CD4-positive, alpha-beta T cell (primary cell): ENCODE measurements around the gene KIF26A. TPM values are rescaled to one million over a fixed set of nuclear protein-coding genes. Genes with fewer than 3 reads are reported as not detected.

Source experiments
- ATAC-seq: fragments of 200-7000 bp; cut with Tn5 transposase; one replicate; pipeline ENCODE4 v1.10.0; 2022; ENCODE audit warnings: mild to moderate bottlenecking; ENCODE audit not compliant: poor library complexity
- CTCF ChIA-PET: fragments of 350-600 bp; sonication (Branson Sonifier 250); formaldehyde crosslinking; loops from one replicate; lab custom pipeline; 2021; ENCODE audit warnings: antibody characterized with exemption, inconsistent platforms; lab: Charles Lee
- POLR2A ChIA-PET: fragments of 350-600 bp; sonication (Branson Sonifier 250); formaldehyde crosslinking; loops from one replicate; lab custom pipeline; 2021; ENCODE audit warnings: antibody characterized with exemption, inconsistent platforms; lab: Charles Lee
- DNase-seq, 14 experiments: peaks; one replicate each; pipeline ENCODE4 v3.0.0-alpha.2; 2013 to 2020; ENCODE audit warnings: mixed read lengths in 2 of 14
- H3K27ac ChIP-seq, 2 donors: one replicate each; pipeline versions ENCODE4 v1.5.1 to v1.7.0; 2013; ENCODE audit warnings: low read length in 2 of 2, low read depth in 1 of 2, mild to moderate bottlenecking in 1 of 2
- H3K27me3 ChIP-seq, 2 experiments: 1 replicate in 1 of 2; 2 replicates in 1 of 2; pipeline versions ENCODE4 v1.6.1 to v1.7.0; 2013; ENCODE audit warnings: low read length in 2 of 2, control low read depth in 1 of 2, mild to moderate bottlenecking in 1 of 2, moderate library complexity in 1 of 2; ENCODE audit not compliant: insufficient read depth in 2 of 2, control insufficient read depth in 1 of 2
- H3K36me3 ChIP-seq: one replicate; pipeline ENCODE4 v1.6.1; 2013; ENCODE audit warnings: low read length, control low read depth; ENCODE audit not compliant: insufficient read depth
- H3K4me1 ChIP-seq: one replicate; pipeline ENCODE4 v1.6.1; 2013; ENCODE audit warnings: low read length, control low read depth; ENCODE audit not compliant: insufficient read depth
- H3K4me3 ChIP-seq: one replicate; pipeline ENCODE4 v1.5.1; 2013; ENCODE audit warnings: mild to moderate bottlenecking, low read length, moderate library complexity
- H3K9me3 ChIP-seq, 2 experiments: 1 replicate in 1 of 2; 2 replicates in 1 of 2; pipeline versions ENCODE4 v1.6.1 to v1.7.0; 2013; ENCODE audit warnings: low read length in 2 of 2, mild to moderate bottlenecking in 2 of 2, control low read depth in 1 of 2, moderate library complexity in 1 of 2; ENCODE audit not compliant: control insufficient read depth in 1 of 2, insufficient read depth in 1 of 2
- H3K27ac Mint-ChIP-seq: one replicate; pipeline ENCODE4 v1.8.0; 2020; ENCODE audit warnings: mixed read lengths
- H3K27me3 Mint-ChIP-seq: one replicate; pipeline ENCODE4 v1.8.0; 2021; ENCODE audit warnings: mixed read lengths
- H3K36me3 Mint-ChIP-seq: one replicate; pipeline ENCODE4 v1.8.0; 2021; ENCODE audit warnings: low read depth, mixed read lengths
- H3K4me1 Mint-ChIP-seq: one replicate; pipeline ENCODE4 v1.8.0; 2021; ENCODE audit warnings: low read depth, mixed read lengths
- H3K4me3 Mint-ChIP-seq: one replicate; pipeline ENCODE4 v1.8.0; 2020; ENCODE audit warnings: mild to moderate bottlenecking, mixed read lengths
- H3K9me3 Mint-ChIP-seq: one replicate; pipeline ENCODE4 v1.8.0; 2020; ENCODE audit warnings: mixed read lengths
- intact Hi-C, 2 experiments: fragments of 100-400 bp; cut with DNase I in 1 of 2; cut with micrococcal nuclease in 1 of 2; formaldehyde crosslinking; loops; one replicate each; pipeline versions ENCODE4 v1.15.1 to v1.9.0; 2023 to 2025; cut with DNase I, micrococcal nuclease
- total RNA-seq, 174 experiments: library from RNA in 2 of 174; stranded (reverse) in 2 of 174; gene quantifications; one replicate each; pipeline ENCODE4 v1.2.3 and lab custom pipeline; 2021 to 2026
- TF ChIP-seq, protein P1 (sequence below): fragments of 200-600 bp; IDR thresholded peaks from one replicate; pipeline ENCODE4 v1.8.0; 2022; ENCODE audit warnings: antibody characterized with exemption, mild to moderate bottlenecking

KIF26A gene
- total RNA-seq, 2 experiments from 2014 or later, result 0.25 to 0.31 TPM

- Mint-ChIP-seq H3K4me3 (no peak overlapping the region), H3K4me1 (no peaks in the 10 kb centered on the region), H3K27ac (no peak overlapping the region), H3K27me3 (peaks cover 34% of the 10 kb centered on the region), H3K36me3 (no peaks in the 10 kb centered on the region), H3K9me3 (no peaks in the 10 kb centered on the region)
- ATAC-seq (no peak), DNase-seq (no peak)
- Histone ChIP-seq H3K27me3 (peaks cover 27 to 39% of the 10 kb centered on the region in 2 experiments), H3K27ac (no peak overlapping the region), H3K4me1 (peaks cover 4% of the 10 kb centered on the region), H3K9me3 (peaks cover 0 to 16% of the 10 kb centered on the region in 2 experiments), H3K36me3 (no peaks in the 10 kb centered on the region), H3K4me3 (no peak overlapping the region)
- ChIA-PET POLR2A (no interaction called here), CTCF (no interaction called here)
- TF ChIP-seq, protein P1, sequence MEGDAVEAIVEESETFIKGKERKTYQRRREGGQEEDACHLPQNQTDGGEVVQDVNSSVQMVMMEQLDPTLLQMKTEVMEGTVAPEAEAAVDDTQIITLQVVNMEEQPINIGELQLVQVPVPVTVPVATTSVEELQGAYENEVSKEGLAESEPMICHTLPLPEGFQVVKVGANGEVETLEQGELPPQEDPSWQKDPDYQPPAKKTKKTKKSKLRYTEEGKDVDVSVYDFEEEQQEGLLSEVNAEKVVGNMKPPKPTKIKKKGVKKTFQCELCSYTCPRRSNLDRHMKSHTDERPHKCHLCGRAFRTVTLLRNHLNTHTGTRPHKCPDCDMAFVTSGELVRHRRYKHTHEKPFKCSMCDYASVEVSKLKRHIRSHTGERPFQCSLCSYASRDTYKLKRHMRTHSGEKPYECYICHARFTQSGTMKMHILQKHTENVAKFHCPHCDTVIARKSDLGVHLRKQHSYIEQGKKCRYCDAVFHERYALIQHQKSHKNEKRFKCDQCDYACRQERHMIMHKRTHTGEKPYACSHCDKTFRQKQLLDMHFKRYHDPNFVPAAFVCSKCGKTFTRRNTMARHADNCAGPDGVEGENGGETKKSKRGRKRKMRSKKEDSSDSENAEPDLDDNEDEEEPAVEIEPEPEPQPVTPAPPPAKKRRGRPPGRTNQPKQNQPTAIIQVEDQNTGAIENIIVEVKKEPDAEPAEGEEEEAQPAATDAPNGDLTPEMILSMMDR, result no peak
- intact Hi-C loops, result no loop called here
These were observed 22.6 kb upstream of the KIF26A start for GRCh38 chr14:104115691-104116287.

- no peak overlapping the region for H3K4me3 Mint-ChIP-seq
- ChIA-PET CTCF (no interaction called here), POLR2A (no interaction called here)
- H3K36me3 ChIP-seq, result no peaks in the 10 kb centered on the region
- H3K36me3 Mint-ChIP-seq, result no peaks in the 10 kb centered on the region
- TF ChIP-seq, protein P1, result no peak
- H3K27ac Mint-ChIP-seq, result no peak overlapping the region
- H3K9me3 Mint-ChIP-seq, result no peaks in the 10 kb centered on the region
- H3K4me1 Mint-ChIP-seq, result no peaks in the 10 kb centered on the region
- intact Hi-C loops, result no loop called here
- no peak overlapping the region for H3K27ac ChIP-seq
- H3K27me3 ChIP-seq, result peaks cover 27 to 39% of the 10 kb centered on the region in 2 experiments
- peaks cover 4% of the 10 kb centered on the region for H3K4me1 ChIP-seq
- peaks cover 37% of the 10 kb centered on the region for H3K27me3 Mint-ChIP-seq
- H3K4me3 ChIP-seq, result peak overlapping the region; percentile 37
- ATAC-seq (no peak), DNase-seq (peak in 1 of 14 experiments; percentile 2)
- peaks cover 0 to 16% of the 10 kb centered on the region in 2 experiments for H3K9me3 ChIP-seq
These were observed 22.1 kb upstream of the KIF26A start for GRCh38 chr14:104116288-104116755.

GRCh38 chr14:104116756-104117340, 21.5 kb upstream of the KIF26A start:
- Mint-ChIP-seq H3K27ac (no peak overlapping the region), H3K4me1 (no peaks in the 10 kb centered on the region), H3K9me3 (no peaks in the 10 kb centered on the region), H3K27me3 (peaks cover 37% of the 10 kb centered on the region), H3K36me3 (no peaks in the 10 kb centered on the region), H3K4me3 (no peak overlapping the region)
- Histone ChIP-seq H3K36me3 (no peaks in the 10 kb centered on the region), H3K27ac (no peak overlapping the region), H3K4me3 (peak overlapping the region; percentile 37), H3K27me3 (peaks cover 27 to 39% of the 10 kb centered on the region in 2 experiments), H3K9me3 (peaks cover 0 to 16% of the 10 kb centered on the region in 2 experiments), H3K4me1 (peaks cover 4% of the 10 kb centered on the region)
- ATAC-seq, result peak; percentile 34
- DNase-seq, result peak in 1 of 14 experiments; percentile 33
- ChIA-PET CTCF (no interaction called here), POLR2A (no interaction called here)
- intact Hi-C loops, result no loop called here
- TF ChIP-seq, protein P1, result no peak
